GM21367 (cell line): ENCODE results near the gene PIP5K1C.

Experiments used
- ATAC-seq: cut with Tn5 transposase; IDR thresholded peaks from one replicate; pipeline ENCODE4 v1.9.1; 2021; ENCODE audit not compliant: unreplicated experiment

PIP5K1C gene

DNA sequence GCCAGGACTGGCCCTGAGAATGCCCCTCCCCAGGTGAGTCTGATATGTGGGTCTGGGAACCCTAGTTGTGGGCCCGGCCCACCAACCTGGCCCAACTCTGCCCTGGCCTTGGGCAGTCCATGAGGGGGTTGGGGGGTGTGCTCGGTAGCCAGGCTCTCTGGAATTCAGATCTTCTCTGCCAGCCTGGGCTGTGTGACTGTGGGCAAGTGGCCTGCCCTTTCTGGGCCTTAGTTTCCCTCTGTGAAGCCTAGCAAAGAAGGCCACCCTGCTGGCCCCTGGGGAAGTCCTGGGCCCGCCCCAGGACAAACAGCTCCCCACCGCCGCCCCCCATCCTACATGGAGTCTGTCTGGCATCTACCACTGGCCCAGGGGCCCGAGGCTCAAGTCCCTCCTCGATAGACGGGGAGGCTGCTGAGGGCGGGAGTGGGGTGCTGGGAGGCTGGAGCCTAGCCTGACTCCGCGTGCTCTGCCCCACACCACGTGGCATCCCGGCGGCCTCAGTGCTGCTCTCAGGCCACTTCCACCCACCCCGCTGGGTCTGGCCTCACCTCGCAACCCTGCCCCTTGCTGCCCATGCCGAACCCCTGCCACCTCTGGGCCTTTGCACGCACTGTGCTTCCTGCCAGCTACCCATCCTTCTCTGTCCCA lies 85.3 kb downstream of the PIP5K1C start:
- ATAC-seq = no peak

DNA sequence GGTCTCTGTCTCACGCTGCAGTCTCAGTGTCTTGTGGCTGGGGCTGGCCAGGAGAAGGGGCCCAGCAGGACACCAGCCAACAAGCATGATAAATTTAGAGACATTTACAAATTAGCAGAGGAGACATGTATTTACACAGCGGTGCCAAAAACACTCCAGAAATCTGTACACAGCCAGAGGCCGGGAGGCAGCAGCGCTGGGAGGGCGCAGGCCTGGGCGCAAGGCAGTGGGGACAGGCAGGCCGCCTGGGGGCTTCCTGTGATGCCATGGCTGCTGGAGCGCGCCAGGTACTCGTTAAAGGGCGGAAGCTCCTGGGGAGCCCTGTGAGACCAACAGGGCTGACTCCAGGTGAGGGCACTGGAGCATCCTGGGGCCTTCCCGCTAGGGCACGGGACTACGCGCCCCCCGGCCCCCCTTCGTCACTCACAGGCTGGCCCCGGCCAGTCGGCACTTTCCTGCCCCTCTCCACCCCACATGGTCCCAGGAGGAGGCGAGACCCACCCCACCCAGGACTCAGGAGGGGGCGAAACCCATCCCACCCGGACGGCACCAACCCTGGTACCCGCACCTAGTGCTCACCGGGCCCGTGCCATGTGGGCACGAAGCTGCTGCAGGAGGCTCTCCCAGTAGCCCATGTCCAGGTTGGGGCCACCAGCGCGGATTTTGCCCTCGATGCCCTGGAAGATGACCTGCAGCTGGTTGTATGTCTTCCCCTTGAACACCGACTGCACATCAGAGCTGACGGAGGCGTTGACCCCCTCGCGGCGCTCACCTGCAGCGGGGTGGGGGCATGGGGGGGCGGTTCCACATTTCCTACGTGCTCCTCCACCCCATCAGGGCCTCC lies 86.2 kb downstream of the PIP5K1C start:
- ATAC-seq = no peak

DNA sequence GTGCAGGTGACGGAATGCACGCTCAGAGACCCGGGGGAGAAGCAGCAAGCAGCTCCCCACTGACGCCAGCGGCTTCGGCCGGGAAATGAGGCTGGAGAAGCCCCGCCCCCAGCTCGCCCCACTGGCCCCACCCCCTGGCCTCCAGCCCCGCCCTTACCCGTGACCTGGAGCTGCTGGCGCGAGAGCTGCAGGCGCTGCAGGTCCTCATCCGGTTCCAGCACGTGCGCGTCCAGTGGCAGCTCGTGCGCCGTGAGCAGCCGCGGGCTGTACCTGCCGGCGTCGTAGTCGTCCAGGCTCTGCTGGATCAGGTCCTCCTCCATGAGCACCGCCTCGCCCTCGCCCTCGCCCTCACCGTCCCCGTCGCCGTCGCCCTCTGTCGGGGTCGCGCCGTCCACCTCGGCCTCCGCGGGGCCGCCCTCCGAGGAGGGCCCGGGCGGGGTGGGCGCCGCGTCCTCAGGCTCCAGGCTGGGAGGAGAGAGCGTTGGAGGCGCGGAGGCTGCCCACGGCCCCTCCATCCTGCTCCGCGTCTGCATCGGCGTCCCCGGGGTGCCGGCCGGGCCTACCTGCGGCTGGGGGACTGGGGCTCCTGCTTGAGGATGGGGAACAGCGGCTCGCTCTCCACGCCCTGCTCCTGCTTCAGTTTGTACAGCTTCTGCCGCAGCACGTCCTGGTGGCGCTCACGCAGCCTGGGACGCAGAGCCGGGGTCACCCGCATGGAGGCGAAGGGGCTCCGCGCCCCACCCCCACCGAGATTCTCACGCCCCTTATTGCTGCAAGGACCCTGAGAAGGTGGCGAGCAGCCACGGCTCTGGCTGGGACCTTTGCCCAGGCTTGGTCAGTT lies 87.1 kb downstream of the PIP5K1C start:
- no peak for ATAC-seq

DNA sequence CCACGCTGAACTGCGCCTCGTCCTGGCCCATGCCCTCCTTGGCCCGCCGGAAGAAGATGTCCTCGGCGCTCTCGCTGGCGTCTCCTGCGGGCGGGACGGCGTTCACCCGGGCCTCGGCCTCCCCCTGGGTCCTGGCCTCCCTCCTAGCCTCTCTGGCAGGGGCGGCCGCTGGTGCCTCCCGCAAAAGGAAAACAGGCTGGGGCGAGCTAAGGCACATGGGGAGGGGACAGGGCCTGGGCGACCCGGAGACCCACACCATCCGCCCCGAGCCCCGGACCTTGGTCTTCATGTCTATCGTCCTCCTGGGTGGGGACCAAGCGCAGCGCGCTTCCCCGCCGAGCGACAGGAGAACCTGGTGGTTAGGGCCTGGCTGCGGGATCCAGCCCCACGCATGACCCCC lies 87.9 kb downstream of the PIP5K1C start:
- no peak for ATAC-seq

DNA sequence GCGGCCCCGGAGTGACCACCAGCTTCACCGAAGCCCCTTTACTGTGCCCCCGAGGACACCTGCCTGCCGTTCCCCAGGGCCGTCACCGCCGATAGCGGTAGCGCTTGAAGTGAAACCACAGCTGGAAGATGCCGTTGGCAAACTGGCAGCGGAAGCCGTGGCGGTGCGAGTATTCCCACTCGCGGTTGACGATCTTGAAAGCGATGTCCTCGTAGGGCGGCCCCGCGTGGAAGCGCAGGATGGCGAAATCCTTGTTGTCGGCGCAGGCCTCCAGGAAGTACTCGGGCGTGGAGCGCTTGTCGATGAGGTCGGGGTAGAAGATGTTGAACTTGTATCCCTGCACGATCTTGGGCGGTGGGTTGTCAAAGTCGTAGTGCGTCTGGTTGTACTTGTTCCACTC lies 88.4 kb downstream of the PIP5K1C start:
- ATAC-seq = no peak

DNA sequence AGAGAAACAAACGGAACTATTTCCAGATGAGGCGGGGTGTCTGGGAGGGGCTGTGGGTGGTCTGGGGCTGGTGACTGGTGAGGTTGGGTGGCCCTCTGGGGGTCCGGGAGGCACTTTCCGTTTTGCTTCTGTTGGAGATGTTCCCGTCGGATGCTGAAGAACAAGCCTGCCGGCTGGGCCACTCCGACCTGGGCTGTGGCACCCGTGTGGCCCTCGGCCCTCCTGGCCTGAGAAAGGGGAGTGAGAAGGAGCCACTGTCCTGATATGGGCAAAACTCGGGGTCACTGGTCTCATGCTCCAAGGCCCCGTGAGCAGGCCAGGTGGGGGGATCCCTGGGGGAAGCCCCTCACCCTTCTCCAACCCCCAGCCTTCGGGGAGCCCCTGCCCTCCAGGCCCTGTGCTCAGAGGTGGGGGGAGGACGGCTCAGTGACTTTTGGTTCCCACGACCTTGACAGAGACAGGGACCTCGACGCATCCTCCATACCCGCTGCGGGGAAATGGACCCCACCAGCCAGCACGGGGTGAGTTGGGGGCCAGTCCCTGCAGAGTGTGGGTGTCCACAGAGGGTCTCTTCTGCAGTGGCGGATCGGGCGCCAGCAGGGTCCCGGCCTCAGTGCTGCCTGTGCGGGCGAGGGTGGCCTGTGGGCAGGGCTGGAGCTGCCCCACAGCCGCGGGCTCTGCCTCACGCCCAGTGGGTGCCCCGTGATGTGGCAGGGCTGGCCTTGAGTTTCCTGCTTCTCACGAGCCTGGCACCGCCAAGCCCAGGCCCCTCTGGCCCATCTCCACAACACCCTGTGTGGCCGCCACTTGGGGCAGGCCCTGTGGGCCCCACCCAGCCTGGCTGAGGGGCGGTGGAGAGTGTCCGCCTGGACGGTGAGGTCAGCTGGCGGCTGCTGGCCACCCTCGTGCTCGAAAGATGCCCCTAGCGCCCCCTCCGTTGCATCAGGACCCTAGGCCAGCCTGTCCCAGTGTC lies 89.2 kb downstream of the PIP5K1C start:
- no peak for ATAC-seq

DNA sequence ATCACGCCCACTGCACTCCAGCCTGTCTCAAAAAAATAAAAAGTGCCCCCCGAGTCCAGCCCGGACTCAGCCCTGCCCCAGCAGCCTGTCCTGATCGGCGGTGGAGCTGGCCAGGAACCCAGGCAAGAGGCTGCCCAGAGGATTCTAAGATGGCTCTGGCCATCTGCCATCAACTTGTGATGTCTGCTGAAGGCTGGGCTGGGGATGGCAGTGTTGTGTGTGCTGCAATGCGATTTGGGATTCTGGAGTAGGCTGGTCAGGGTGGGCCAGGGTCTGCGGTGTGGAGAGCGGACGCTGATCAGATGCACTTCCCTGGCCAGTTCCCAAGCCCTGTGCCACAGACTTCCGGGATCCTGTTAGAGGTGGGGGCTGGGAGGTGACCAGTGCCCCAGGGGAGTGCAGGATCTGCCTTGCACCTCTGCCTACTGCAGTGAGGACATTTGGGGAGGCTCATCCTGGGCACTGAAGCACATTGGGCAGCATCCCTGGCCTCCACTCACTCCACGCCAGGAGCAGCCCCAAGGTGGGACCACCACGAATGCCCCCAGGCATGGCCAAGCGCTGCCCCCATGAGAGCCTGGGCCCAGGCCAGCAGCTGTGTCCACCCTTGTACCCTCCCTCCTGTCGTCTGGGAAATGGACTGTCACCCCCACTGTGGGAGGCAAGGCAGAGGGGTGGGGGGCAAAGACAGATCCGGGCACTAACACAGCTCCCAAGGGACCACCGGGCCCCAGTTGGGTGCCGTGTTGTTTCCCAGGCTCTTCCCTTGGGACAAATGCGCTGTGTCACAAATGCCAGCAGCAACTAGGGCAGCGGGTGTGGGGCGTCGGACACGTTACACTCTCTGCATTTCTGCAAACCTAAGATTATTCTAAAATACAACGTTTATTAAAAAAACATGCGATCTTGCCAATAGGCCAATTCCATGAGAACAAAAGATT lies 90.2 kb downstream of the PIP5K1C start:
- ATAC-seq = no peak

DNA sequence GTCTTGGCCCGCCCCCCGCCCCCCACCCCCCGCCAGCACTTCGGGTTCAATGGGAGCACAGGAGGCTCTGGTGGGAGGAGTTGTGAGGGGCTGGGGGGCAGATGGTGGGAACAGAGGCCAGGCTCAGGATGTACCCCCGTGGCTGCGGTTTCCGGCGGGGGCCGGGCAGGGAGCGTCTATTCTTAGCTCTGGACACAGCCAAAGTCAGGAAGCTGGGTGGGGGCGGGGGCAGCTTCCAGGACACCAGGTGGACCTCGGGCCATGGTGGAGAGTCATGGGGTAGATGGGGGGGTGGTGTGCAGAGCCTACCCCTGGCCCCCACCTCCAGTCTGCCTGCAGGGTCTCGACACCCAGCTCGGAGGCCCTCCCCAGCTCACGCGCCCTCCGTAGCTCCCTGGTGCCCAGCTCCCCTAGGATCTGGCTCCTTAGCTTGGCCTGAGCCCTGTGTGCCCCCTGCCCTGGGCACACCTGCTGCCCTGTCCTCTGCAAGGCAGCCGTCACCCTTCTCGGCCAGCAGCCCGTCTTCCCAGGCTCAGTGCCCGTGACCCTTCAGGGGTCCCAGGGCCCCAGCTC lies 91.4 kb downstream of the PIP5K1C start:
- no peak for ATAC-seq

DNA sequence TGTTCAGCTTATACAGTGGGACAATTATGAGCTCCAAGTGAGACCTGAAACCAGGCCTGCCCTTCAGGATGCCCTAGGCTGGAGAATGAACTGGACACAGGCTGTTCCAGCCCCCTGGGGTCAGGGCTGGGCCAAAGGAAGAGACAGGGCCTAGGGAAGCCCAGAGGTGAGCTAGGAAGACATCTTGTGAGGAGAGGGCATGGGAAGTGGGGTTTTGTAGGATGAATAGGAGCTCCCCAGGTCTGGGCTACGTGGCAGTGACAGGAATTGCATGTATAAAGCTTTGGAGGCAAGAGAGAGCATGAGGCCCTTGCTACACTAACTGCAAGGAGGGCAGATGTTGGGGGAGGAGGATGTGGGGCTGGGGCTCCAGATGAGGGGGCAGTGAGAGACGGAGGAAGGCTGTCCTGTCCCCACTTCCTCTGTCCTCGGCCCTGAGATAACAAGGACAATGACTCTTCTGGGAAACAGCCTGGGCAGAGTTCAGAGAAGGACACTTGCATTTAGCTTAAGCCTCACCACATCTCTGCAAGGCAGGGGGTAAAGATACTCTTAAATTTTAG lies 92.1 kb downstream of the PIP5K1C start:
- no peak for ATAC-seq

DNA sequence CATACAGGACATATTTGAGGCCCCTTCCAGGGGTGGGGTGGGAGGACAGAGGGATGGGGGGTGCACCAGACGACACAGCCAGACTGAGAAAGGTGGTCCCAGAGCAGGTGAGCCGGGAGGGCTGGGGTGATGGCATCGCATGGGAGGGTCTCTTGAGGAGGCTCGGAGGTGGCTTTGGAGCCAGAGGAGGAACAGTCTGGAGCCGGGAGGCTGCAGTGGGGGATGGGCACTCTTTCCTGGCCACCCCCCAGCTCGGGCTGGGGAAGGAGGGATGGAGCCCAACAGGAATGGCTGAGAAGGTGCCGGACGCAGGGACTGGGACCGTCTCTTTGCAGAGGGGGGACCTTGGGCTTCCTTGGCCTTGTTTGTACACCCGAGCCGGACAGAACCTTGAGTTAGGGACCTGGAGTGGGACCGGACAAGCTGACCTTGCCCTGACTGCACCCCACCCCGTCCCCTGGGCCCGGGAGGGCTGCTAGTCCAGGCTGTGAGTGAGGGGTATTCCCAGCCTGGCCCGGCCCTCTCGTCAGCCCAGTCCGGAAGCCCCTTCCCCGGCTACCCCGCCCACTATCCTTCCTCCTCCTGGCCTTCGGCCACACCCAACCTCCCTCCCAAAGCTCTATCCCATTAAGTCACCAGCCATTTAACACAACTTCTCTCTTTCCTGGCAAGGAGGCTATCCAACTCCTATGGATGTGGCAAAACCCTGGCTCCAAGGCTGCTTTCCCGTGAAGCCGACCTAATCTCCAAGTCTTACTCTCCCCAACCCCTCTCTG lies 92.8 kb downstream of the PIP5K1C start:
- no peak for ATAC-seq

DNA sequence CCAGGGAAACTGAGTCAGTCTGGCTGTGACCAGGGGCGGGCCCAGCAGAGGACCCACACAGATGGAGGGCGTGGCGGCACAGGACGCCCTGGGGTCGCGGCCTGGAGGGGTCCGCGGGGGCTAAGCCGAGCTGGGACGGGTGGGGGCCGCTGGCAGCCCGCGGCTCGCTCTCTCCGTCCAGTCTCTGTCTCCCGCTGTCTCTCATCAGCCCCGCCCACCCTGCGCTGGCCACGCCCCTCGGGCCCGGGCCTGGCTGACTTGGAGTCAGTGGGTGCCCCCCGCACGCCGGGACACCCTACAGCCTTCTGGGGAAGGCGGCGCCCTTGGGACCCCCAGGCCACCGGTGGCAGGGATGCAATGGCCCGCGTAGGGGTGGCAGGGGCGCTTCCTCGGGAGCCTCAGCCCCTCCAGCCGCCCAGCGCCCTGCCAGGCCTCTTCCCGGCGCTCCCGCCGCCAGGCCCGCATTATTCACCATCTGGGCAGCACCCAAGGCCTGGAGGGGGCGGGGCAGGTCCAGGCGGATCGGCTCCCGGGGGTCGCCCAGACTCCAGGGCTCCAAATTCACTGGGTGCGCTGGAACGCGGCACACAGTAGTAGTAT lies 93.5 kb downstream of the PIP5K1C start, which contains the start of gene TBXA2R:
Gene TBXA2R, minus strand, starts transcription at position 186 of the 600 bp plus-strand sequence. CDS start 6,241 bp downstream, outside the sequence.
- ATAC-seq = no peak

DNA sequence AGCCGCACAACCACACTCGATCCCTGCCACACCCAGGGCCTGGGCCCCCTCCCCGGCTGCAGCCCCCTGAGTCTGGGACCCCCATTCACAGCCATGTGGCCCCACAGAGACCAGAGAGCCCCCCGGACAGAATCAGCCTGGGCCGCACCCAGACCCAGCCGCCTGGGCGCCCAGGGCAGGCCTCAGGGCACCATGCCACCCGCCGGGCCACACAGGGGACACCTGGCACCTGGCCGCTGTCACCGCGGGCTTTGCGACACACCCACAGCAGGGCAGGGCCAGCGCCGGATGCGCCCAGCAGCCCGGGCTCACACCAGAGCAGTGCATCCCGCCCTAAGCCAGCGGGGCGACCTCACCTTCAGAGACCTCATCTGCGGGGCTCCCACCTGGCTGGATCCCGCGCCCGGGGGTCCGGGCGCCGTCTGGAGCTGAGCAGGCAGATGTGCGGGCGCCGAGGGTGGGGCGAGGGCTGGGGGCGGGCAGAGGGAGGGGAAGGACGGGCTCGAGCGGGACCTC lies 94.0 kb downstream of the PIP5K1C start:
- ATAC-seq = no peak

DNA sequence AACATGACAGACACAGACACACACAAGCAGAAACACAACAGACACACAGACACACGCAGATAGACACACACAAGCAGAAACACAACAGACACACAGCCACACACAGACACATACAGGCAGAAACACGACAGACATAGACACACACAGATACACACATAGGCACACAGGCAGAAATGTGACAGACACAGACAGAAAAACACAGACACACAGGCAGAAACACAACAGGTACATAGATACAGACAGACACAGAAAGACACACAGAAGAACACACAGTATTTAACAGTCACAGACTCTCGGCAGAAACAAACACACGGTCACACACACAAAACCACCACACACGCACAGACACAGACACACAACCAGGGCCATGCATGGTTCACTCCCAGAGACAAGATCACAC lies 94.5 kb downstream of the PIP5K1C start:
- ATAC-seq = no peak

DNA sequence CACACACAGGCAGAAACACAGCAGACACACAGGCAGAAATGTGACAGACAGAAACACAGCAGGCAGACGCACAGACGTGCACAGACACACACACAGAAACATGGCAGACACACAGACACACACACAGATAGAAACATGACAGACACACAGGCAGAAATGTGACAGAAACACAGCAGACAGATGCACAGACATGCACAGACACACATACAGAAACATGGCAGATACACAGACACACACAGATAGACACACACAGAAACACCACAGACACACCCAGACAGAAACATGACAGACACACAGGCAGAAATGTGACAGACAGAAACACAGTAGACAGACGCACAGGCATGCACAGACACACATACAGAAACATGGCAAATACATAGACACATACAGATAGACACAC lies 94.9 kb downstream of the PIP5K1C start:
- no peak for ATAC-seq

DNA sequence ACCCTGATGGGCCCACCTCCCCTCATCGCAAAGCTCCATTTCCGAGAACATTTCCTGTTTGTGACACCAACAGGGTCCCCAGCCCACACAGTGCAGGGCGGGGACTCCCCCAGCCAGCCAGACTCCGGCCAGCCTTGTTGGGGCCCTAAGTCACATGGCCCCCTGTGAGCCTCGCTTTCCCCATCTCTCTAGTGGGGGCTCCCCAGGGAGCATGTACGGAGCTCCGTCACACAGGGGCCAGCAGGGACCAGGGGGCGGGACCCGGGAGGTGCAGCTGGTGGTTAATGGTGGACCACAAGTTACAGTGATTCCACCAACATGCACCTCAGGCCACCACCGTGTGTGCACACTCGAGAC lies 95.3 kb downstream of the PIP5K1C start:
- ATAC-seq = no peak

DNA sequence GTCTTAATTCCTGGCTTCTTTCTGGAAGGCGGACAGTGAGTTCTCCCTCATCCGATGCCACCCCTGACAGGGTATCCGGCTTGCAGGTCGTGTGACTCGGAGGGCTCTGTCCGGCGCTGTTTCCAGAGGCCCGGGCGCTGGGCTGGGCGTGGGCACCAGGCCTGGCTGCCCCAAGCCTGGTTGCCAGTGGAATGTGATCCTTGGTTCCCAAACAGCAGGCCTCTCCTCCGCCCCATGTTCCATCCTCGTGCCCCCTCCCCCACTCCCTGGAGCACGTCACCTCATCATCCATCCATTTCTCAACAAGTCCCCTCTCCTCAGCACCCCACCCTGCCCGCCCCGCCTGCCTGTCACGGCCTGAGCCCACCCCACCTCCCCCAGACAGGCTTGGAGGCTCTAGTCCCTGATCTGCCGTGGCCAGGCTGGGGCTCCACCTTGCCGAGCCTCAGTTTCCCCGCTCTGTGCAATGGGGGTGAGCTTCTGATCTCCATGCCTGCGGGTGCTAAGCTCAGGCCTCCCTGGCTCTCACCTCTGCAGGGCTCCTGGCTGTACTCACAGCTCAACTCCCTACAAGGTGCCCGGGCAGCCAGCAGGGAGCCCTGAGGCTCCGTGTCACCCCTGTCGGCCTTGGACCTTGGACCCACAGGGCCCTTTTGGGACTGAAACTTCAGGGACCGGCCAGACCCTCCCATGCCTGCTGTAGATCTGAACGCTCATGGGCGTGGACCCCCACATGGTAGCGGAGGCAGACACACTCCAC lies 95.9 kb downstream of the PIP5K1C start:
- no peak for ATAC-seq
